Activated naive CD8-positive, alpha-beta T cell treated with anti-CD3 and anti-CD28 coated beads, Interleukin-2, amount 10 ng/mL, durations not matched to agents 7 days and 5 days (primary cell): Measurements from ENCODE around the gene VSIG1. TPM values are rescaled to one million over a fixed set of nuclear protein-coding genes. Genes with fewer than 3 reads are reported as not detected.

ENCODE experiments used
- ATAC-seq: fragments of 150-1000 bp; cut with Tn5 transposase; one replicate; pipeline ENCODE4 v1.10.0; 2021; ENCODE audit warnings: low read depth, moderate library complexity
- POLR2A ChIA-PET: fragments of 350-600 bp; sonication (Branson Sonifier 250); formaldehyde crosslinking; loops from one replicate; lab custom pipeline; 2021; ENCODE audit warnings: antibody characterized with exemption; lab: Charles Lee
- DNase-seq: peaks from one replicate; pipeline ENCODE4 v3.0.0; 2021
- H3K27ac Mint-ChIP-seq: one replicate; pipeline ENCODE4 v1.8.0; 2022; ENCODE audit warnings: mild to moderate bottlenecking, mixed read lengths
- H3K27me3 Mint-ChIP-seq: one replicate; pipeline ENCODE4 v1.8.0; 2022; ENCODE audit warnings: mild to moderate bottlenecking, moderate library complexity, mixed read lengths
- H3K36me3 Mint-ChIP-seq: one replicate; pipeline ENCODE4 v1.8.0; 2021; ENCODE audit warnings: mild to moderate bottlenecking, mixed read lengths
- H3K4me1 Mint-ChIP-seq: one replicate; pipeline ENCODE4 v1.8.0; 2021; ENCODE audit warnings: mixed read lengths
- H3K4me3 Mint-ChIP-seq: one replicate; pipeline ENCODE4 v1.8.0; 2022; ENCODE audit warnings: mild to moderate bottlenecking, moderate library complexity, mixed read lengths
- H3K9me3 Mint-ChIP-seq: one replicate; pipeline ENCODE4 v1.8.0; 2021; ENCODE audit warnings: mixed read lengths
- total RNA-seq, 2 experiments: library from RNA; stranded (reverse); gene quantifications; one replicate each; pipeline ENCODE4 v1.2.3, GENCODE V29; 2021

VSIG1 gene
- total RNA-seq, 2 experiments from 2014 or later, result 8.3 to 8.8 TPM

- DNase-seq (no peak), ATAC-seq (no peak)
- POLR2A ChIA-PET, result no interaction called here
- Mint-ChIP-seq H3K27ac (no peak overlapping the region), H3K9me3 (no peaks in the 10 kb centered on the region), H3K4me1 (no peaks in the 10 kb centered on the region), H3K4me3 (no peak overlapping the region), H3K27me3 (no peaks in the 10 kb centered on the region), H3K36me3 (peaks cover 5% of the 10 kb centered on the region)
These were observed 42.9 kb downstream of the VSIG1 start for GRCh38 chrX:108087792-108088191.

DNA sequence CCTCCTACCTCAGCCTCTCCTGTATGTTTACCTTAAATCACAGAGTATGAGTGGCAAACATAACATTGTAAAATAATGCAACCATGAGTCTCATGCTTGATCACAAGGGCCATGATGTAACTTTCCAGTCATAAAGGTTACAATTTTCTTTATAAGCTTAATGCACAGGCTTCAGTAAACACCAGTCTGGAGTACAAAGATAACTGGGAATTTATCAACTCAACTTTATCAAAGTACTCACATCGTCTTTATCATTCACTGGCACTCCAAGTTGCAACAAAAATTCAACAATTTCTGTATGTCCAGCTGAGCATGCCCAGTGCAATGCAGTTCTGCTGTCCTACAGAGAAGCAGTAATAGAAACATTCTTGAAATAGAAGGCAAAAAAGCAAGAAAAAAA is 43.6 kb downstream of the VSIG1 start:
- Mint-ChIP-seq H3K9me3 (no peaks in the 10 kb centered on the region), H3K27ac (no peak overlapping the region), H3K4me3 (no peak overlapping the region), H3K36me3 (peaks cover 5% of the 10 kb centered on the region), H3K4me1 (peaks cover 4% of the 10 kb centered on the region), H3K27me3 (no peaks in the 10 kb centered on the region)
- DNase-seq (no peak), ATAC-seq (no peak)
- POLR2A ChIA-PET, result no interaction called here

DNA sequence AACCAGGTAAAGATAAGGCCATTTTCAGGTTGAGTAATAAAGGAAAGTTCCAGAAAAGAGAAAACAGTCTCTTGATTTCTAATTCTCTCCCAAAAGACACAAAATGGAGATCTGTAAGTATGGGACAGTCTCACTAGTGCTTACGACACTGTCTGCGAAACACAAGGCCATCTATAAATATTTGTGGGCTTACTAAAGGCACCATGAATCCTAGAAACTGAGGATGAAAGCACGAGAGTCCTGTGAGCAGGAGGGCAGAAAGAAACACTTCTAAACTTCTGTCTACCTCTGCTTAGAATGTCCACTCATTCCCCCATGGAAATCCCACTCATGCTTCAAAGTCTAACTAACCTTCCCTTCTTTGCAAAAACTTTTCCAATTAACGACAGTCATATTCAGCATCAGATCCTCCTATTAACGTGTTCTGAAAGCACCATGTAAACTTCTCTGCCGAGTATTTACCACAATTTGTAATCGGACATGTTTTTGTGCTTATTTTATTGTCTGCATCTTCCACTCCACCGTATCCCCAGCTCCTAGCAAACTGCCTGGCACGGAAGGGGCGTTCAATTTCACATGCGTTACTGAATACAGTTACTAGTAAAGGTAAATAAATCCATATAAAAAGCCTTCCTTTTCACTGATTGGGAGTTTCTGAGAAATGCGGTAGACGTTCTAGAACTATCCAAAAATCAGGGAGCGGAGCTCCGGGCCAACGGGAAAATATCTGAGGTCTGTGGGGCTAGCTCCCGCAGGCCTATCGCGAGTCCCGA is 45.8 kb downstream of the VSIG1 start:
- no peak overlapping the region for H3K4me3 Mint-ChIP-seq
- H3K4me1 Mint-ChIP-seq, result peaks cover 4% of the 10 kb centered on the region
- ATAC-seq (no peak), DNase-seq (no peak)
- H3K9me3 Mint-ChIP-seq, result no peaks in the 10 kb centered on the region
- POLR2A ChIA-PET, result interaction anchor here (1.2 to 1.5 kb wide), 4 partner anchors 13 to 462 kb away, joined by 3 to 5 read pairs (median 4); partner anchors contain the start of gene PRPS1
- no peaks in the 10 kb centered on the region for H3K36me3 Mint-ChIP-seq
- H3K27ac Mint-ChIP-seq, result no peak overlapping the region
- H3K27me3 Mint-ChIP-seq, result no peaks in the 10 kb centered on the region

DNA sequence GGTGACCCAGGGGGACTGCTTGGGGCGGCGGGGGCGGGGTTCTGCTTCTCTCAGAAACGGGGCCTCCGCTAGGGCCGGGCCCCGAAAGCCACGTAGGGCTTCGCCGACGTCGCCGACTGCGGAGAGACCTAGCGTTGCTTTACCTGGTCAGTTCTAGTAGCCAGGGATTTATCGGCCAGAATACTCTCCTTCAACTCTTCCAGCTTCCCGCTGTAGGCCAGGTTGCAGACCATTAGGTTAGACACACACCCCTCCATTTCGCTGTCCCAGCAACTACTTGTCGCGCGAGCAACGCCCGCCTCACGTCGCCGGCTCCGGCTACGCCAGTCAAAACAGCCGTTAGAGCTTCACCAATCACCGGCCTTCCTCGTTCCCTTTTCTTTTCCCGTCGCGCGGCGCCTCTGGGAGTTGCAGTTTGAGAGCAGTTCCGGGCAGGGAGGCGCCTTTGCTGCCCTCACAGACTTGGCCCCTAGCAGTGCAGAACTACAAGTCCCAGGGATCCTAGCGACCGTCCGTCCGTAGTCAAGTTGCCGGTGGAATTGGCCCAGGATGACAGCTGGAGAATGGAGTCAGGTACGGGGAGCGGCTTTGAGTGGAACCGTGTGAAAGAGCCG is 46.5 kb downstream of the VSIG1 start, which contains the start of the genes ATG4A and PSMD10:
TSS of gene ATG4A (plus strand) at position 515 of the 614 bp plus-strand sequence. CDS start at position 564, 49 bp downstream.
TSS of gene PSMD10 (minus strand) at position 279 of the 614 bp plus-strand sequence. CDS start at position 257, 22 bp downstream.
- no peaks in the 10 kb centered on the region for H3K36me3 Mint-ChIP-seq
- DNase-seq, result peak; percentile 83
- no peaks in the 10 kb centered on the region for H3K27me3 Mint-ChIP-seq
- peak; percentile 95 for ATAC-seq
- no peaks in the 10 kb centered on the region for H3K9me3 Mint-ChIP-seq
- no peak within 1 kb of the TSS for H3K4me3 Mint-ChIP-seq
- POLR2A ChIA-PET, result interaction anchor here (1.2 to 1.5 kb wide), 4 partner anchors 12 to 463 kb away, joined by 3 to 5 read pairs (median 4); partner anchors contain the start of gene PRPS1
- peaks cover 4% of the 10 kb centered on the region for H3K4me1 Mint-ChIP-seq
- H3K27ac Mint-ChIP-seq, result no peak within 1 kb of the TSS

DNA sequence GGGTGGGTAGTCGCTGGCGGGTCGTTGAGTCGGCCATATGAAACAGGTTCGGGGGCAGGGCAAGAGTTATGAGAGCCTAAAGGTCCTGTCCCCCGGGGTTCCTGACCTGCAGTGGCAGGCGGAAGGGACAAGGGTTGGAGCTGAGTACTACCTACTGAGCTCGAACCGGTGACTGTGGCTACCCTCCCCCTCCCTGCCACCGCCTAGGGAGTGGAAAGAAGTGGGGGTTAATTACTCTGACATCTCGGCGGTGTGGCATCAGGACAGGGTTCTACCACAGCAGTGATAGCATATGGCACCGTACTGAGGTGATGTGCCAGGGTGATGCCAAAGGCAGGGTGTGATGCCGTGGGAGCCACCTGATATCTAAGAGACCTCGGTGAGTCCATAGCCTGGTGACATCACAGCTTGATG is 47.0 kb downstream of the VSIG1 start:
- POLR2A ChIA-PET, result interaction anchor here (1.3 to 1.5 kb wide), 3 partner anchors 11 to 464 kb away, joined by 3 to 5 read pairs (median 4); partner anchors contain the start of gene PRPS1
- Mint-ChIP-seq H3K9me3 (no peaks in the 10 kb centered on the region), H3K4me1 (peaks cover 4% of the 10 kb centered on the region), H3K36me3 (no peaks in the 10 kb centered on the region), H3K27me3 (no peaks in the 10 kb centered on the region), H3K4me3 (no peak overlapping the region), H3K27ac (no peak overlapping the region)
- DNase-seq, result no peak
- ATAC-seq, result peak; percentile 27

DNA sequence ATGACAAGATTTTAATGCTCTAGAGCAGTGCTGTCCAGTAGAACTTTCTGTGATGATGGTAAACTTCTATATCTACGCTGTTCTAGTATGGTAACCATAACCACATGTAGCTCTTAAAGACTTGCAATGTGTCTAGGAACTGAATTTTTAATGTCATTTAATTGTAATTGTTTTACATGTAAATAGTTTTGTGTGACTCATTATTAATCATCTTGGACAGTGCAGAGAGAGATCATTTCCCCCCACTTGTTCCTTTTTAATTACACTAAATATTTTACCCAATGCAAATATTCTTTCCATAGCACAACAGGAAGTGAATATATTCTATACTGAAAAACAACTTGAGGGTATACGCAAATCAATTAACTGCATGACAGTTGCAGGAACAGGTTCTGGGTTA is 52.5 kb downstream of the VSIG1 start:
- Mint-ChIP-seq H3K27ac (no peak overlapping the region), H3K27me3 (no peaks in the 10 kb centered on the region), H3K4me3 (no peak overlapping the region), H3K36me3 (peaks cover 3% of the 10 kb centered on the region), H3K9me3 (no peaks in the 10 kb centered on the region), H3K4me1 (peaks cover 4% of the 10 kb centered on the region)
- ATAC-seq (no peak), DNase-seq (no peak)
- POLR2A ChIA-PET, result no interaction called here

GRCh38 chrX:108105473-108105872 is 60.6 kb downstream of the VSIG1 start:
- Mint-ChIP-seq H3K27me3 (no peaks in the 10 kb centered on the region), H3K4me1 (peaks cover 7% of the 10 kb centered on the region), H3K9me3 (peaks cover 2% of the 10 kb centered on the region), H3K27ac (no peak overlapping the region), H3K36me3 (peaks cover 10% of the 10 kb centered on the region), H3K4me3 (no peak overlapping the region)
- ATAC-seq (no peak), DNase-seq (no peak)
- POLR2A ChIA-PET, result interaction anchor here (1.0 kb wide), 1 partner anchor 14 kb away, joined by 4 read pairs; the partner anchor contains the start of genes ATG4A and PSMD10

DNA sequence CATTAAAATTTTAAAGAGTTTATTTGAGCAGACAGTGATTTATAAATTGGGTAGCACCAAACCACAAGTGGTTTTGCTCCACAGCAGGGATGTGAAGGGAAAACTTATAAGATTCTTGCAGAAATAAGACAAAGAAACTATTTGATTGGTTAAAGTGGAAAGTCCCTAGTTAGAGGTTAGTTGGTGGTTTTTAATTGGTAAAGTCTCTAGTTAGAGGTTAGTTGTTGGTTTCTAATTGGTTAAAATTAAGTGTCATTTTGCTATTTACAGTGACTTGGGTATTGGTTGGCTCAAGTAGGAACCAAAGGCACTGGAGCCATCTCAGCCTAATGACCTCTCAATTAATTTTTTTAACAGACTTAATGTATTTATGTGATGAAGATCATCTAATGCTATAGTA is 69.7 kb downstream of the VSIG1 start:
- ATAC-seq (no peak), DNase-seq (no peak)
- H3K4me1 Mint-ChIP-seq, result no peaks in the 10 kb centered on the region
- no peaks in the 10 kb centered on the region for H3K27me3 Mint-ChIP-seq
- POLR2A ChIA-PET, result no interaction called here
- H3K9me3 Mint-ChIP-seq, result no peaks in the 10 kb centered on the region
- no peak overlapping the region for H3K27ac Mint-ChIP-seq
- H3K36me3 Mint-ChIP-seq, result peaks cover 2% of the 10 kb centered on the region
- H3K4me3 Mint-ChIP-seq, result no peak overlapping the region

GRCh38 chrX:108117988-108118387 is 73.1 kb downstream of the VSIG1 start:
- H3K27me3 Mint-ChIP-seq, result no peaks in the 10 kb centered on the region
- no peaks in the 10 kb centered on the region for H3K36me3 Mint-ChIP-seq
- no peaks in the 10 kb centered on the region for H3K4me1 Mint-ChIP-seq
- ATAC-seq (no peak), DNase-seq (no peak)
- POLR2A ChIA-PET, result no interaction called here
- no peak overlapping the region for H3K27ac Mint-ChIP-seq
- H3K9me3 Mint-ChIP-seq, result no peaks in the 10 kb centered on the region
- no peak overlapping the region for H3K4me3 Mint-ChIP-seq

DNA sequence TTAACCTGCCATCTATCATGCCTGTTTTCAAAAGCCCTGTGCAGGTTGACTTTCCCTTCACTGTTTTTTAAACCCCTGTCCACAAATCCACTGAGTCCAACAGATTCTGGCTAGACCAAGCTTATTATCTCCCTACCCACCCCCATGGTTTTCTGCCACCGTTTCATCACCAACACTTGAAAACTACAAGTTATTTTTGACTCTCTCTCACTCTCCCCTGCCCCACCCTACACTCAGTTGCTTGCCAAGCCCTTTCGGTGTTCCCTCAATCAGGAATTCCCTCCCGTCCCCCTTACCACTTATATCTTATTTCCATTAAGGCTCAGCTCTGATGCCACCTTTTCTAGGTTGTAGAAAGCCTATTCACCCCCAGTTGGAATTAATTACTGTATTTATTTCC is 76.4 kb downstream of the VSIG1 start:
- POLR2A ChIA-PET, result no interaction called here
- Mint-ChIP-seq H3K4me1 (no peaks in the 10 kb centered on the region), H3K9me3 (no peaks in the 10 kb centered on the region), H3K36me3 (peaks cover 2% of the 10 kb centered on the region), H3K27ac (no peak overlapping the region), H3K27me3 (no peaks in the 10 kb centered on the region), H3K4me3 (no peak overlapping the region)
- ATAC-seq (no peak), DNase-seq (no peak)

- Mint-ChIP-seq H3K27ac (no peak overlapping the region), H3K4me1 (no peaks in the 10 kb centered on the region), H3K27me3 (no peaks in the 10 kb centered on the region), H3K9me3 (no peaks in the 10 kb centered on the region), H3K36me3 (peaks cover 2% of the 10 kb centered on the region), H3K4me3 (no peak overlapping the region)
- ATAC-seq, result no peak
- no peak for DNase-seq
- POLR2A ChIA-PET, result no interaction called here
These were observed 77.9 kb downstream of the VSIG1 start for GRCh38 chrX:108122748-108123147.

DNA sequence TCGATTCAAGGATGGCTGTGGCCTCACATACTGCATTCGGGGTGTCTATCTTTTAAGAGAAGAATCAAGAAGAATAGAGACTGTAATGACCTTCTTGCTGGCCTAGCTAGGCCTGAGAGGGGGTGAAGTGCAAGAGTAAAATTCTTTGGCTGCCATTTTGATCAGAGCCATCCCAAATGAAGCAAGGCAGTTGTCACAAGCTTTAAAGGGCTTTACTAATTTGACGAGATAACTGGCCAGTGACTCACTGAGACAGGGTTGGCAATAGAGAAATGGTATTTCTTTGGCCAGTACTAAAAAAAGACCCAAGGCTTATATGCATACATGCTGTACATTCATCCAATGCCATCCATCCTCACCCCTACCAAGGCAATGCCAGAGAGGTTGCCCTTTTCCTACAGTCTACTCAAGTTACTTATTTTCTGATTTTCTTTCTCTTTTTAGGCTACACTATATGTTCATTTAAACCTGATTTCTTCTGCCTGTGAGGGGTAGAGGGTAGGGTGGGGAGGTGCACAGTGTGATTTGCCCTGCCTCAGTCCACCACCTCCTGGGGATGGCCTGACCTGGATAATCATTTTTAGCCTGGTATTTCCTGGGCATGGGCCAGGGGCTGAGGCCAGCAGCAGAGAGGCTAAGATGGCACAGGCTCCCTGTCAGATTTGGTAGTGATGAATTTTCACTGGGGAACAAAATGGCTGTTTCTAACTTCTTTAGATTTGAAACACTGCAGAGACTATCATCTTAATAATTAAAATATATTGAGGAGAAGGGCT is 78.9 kb downstream of the VSIG1 start:
- H3K4me1 Mint-ChIP-seq, result no peaks in the 10 kb centered on the region
- H3K4me3 Mint-ChIP-seq, result no peak overlapping the region
- DNase-seq (no peak), ATAC-seq (no peak)
- H3K27ac Mint-ChIP-seq, result no peak overlapping the region
- no peaks in the 10 kb centered on the region for H3K9me3 Mint-ChIP-seq
- no peaks in the 10 kb centered on the region for H3K27me3 Mint-ChIP-seq
- H3K36me3 Mint-ChIP-seq, result peaks cover 2% of the 10 kb centered on the region
- POLR2A ChIA-PET, result no interaction called here

DNA sequence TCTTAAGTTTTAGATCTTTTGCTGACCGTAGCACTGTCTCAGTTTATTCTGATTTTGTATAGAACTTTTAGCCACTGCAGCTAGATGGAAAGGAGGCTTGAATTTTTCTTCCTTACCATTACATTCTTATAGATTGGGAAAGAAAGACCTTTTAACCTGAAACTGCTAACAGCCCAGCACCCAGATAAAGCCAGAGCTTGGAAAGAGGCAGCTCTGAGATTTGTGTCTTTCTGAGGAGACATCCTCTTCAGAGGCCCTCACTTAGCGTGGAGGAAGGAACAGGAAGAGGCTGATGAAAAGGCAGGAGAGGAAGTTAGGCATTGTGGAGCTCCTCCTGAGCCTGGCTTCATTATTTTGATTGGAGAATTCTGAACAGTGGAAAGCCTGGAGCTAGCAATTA is 81.8 kb downstream of the VSIG1 start:
- Mint-ChIP-seq H3K4me3 (no peak overlapping the region), H3K36me3 (peaks cover 7% of the 10 kb centered on the region), H3K4me1 (no peaks in the 10 kb centered on the region), H3K9me3 (no peaks in the 10 kb centered on the region), H3K27ac (no peak overlapping the region), H3K27me3 (no peaks in the 10 kb centered on the region)
- DNase-seq (no peak), ATAC-seq (no peak)
- POLR2A ChIA-PET, result interaction anchor here (1.0 kb wide), 1 partner anchor 36 kb away, joined by 3 read pairs; the partner anchor contains the start of gene PSMD10
